ENCODE data around the gene NUP98.

The NUP98 gene

DNA sequence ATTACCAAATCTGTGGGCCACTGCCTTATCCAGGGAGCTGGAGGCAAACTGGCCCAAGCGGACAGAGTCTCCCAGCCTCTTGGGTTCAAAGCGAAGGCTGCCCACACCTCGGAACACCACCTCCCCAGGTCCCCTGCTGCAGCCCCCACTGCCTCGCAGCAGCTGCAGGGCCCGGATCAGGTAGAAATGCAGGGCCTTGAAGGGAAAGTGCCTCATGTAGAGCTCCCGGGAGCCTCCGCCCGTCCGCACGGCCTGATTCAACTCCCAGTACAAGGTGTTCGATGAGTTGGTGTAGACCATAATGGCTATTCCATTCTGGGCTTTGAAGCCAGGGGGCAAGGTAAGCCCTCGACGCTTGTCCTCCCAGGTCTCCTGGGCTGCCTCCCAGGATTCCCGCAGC lies 157.5 kb downstream of the NUP98 start:
- Histone ChIP-seq H3K4me3 (ENCODE audit: low read length in 2 of 2) (no peak overlapping the region), H3K36me3 (ENCODE audit: control insufficient read depth in 2 of 2, insufficient read depth in 2 of 2, low read length in 2 of 2) (no peaks in the 10 kb centered on the region), H3K27ac (ENCODE audit: low read length) (no peak overlapping the region), H3K4me1 (ENCODE audit: control insufficient read depth, insufficient read depth, low read length) (peaks cover 11% of the 10 kb centered on the region), H3K9ac (ENCODE audit: low read length in 2 of 2) (no peak overlapping the region), H3K9me3 (ENCODE audit: control insufficient read depth in 2 of 2, low read length in 2 of 2) (no peaks in the 10 kb centered on the region), H3K27me3 (ENCODE audit: control insufficient read depth in 1 of 2, insufficient read depth in 2 of 2, low read length in 2 of 2) (peaks cover 2% of the 10 kb centered on the region in 2 donors)

DNA sequence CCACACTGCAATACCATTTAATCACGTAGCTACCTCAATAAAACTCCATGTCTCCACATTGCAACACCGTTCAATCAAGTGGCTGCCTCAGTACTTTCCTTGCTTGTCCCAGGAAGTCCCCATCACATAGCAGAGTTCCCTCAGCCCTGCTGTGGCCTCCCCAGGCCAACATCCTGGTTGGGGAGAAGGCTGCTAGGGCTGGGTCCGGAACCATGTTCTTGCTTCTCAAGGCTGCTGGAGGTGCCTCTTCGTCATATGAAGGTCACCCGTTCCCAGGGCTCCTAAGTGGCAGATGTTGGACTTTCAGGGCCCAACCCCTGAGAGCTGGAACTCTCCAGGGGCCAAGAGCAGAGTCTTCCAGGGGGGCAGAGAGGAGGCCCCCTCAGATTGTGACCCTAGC lies 158.8 kb downstream of the NUP98 start:
- peaks cover 11% of the 10 kb centered on the region for H3K4me1 ChIP-seq (ENCODE audit: control insufficient read depth, insufficient read depth, low read length)
- H3K27ac ChIP-seq (ENCODE audit: low read length), result no peak overlapping the region
- H3K9me3 ChIP-seq (ENCODE audit: control insufficient read depth in 2 of 2, low read length in 2 of 2), result no peaks in the 10 kb centered on the region
- H3K4me3 ChIP-seq (ENCODE audit: low read length in 2 of 2), result no peak overlapping the region
- H3K9ac ChIP-seq (ENCODE audit: low read length in 2 of 2), result no peak overlapping the region
- H3K36me3 ChIP-seq (ENCODE audit: control insufficient read depth in 2 of 2, insufficient read depth in 2 of 2, low read length in 2 of 2), result no peaks in the 10 kb centered on the region
- H3K27me3 ChIP-seq (ENCODE audit: control insufficient read depth in 1 of 2, insufficient read depth in 2 of 2, low read length in 2 of 2), result peaks cover 0 to 2% of the 10 kb centered on the region in 2 donors

DNA sequence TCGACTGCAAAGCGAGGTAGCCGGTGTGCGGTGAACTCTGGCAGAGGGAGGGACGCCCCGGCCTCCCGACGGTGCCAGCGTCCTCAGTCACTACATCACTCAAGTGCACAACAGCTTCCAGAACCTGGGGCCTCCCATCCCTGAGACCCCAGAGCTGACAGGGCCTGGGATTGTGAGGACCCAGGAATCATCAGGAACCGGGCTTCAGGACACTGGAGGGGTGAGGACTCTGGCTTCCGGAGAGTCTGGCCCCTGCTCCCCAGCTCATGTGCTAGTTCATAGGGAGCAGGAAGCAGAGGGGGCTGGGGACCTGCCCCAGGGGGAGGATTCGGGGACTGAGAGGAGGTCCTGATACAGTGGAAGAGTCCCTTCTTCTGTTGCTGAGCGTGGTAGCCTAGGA lies 160.2 kb downstream of the NUP98 start:
- Histone ChIP-seq H3K9me3 (ENCODE audit: control insufficient read depth in 2 of 2, low read length in 2 of 2) (no peaks in the 10 kb centered on the region), H3K4me1 (ENCODE audit: control insufficient read depth, insufficient read depth, low read length) (peaks cover 3% of the 10 kb centered on the region), H3K36me3 (ENCODE audit: control insufficient read depth in 2 of 2, insufficient read depth in 2 of 2, low read length in 2 of 2) (no peaks in the 10 kb centered on the region), H3K9ac (ENCODE audit: low read length in 2 of 2) (no peak overlapping the region), H3K27ac (ENCODE audit: low read length) (no peak overlapping the region), H3K4me3 (ENCODE audit: low read length in 2 of 2) (no peak overlapping the region), H3K27me3 (ENCODE audit: control insufficient read depth in 1 of 2, insufficient read depth in 2 of 2, low read length in 2 of 2) (no peaks in the 10 kb centered on the region)

DNA sequence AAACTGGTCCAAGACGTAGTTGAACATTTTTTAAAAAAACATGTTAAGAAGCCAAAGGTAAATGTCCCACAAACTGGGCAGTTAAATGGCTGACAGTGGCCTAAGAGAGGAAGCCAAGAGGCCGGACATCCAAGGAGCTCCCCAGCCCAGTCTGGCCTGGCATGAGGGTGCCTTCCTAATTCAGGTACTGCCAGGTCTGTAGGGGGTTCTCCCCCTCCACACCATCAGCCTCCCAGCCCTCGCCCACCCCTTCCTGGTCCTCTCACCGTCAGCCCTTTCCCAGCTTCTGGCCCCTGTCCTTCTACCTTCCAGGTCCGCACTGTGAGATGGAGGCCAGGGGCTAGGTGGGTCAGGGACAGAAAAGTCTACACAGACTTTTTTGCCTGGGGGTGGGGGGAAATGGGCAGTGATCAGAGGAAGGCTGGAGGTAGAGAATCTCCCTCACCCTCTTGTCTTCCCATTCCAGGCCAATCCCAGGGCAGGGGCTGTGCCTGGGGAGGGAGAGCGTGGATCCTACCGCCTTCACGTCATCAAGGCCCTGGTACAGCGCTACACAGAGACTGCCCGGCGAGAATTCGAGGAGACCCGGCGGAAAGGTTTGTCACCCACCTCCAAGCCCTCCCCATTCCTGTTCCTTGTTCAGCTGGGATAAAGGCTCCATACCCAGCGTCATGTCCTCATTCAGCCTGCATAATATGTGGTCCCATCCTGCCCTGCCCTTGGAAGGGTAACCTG lies 161.5 kb downstream of the NUP98 start:
- Histone ChIP-seq H3K4me1 (ENCODE audit: control insufficient read depth, insufficient read depth, low read length) (no peaks in the 10 kb centered on the region), H3K36me3 (ENCODE audit: control insufficient read depth in 2 of 2, insufficient read depth in 2 of 2, low read length in 2 of 2) (no peaks in the 10 kb centered on the region), H3K9ac (ENCODE audit: low read length in 2 of 2) (no peak overlapping the region), H3K27me3 (ENCODE audit: control insufficient read depth in 1 of 2, insufficient read depth in 2 of 2, low read length in 2 of 2) (no peaks in the 10 kb centered on the region), H3K9me3 (ENCODE audit: control insufficient read depth in 2 of 2, low read length in 2 of 2) (no peaks in the 10 kb centered on the region), H3K4me3 (ENCODE audit: low read length in 2 of 2) (no peak overlapping the region), H3K27ac (ENCODE audit: low read length) (no peak overlapping the region)

DNA sequence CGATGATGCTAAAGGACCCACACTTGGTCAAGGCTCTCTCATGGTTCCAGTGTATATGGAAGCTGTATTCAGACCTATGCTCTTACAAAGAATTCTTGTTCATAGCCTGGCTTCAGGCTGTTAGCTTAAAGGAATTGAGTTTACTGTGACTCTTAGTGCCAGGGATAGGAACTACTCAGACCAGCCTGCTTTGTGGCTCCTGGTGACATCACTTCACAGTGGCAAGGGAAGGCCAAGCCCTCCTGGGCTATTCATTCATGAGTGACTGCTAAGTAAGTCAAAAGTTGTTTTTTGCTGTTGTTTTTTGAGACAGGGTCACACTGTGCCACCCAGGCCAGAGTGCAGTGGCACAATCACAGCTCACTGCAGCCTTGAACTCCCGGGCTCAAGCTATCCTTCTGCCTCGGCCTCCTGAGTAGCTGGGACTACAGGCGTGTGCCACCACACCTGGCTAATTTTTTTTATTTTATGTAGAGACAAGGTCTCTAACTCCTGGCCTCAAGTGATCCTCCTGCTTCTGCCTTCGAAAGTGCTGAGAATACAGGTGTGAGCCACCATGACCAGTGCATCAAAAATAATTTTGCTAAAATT lies 165.2 kb downstream of the NUP98 start:
- Histone ChIP-seq H3K36me3 (ENCODE audit: control insufficient read depth in 2 of 2, insufficient read depth in 2 of 2, low read length in 2 of 2) (no peaks in the 10 kb centered on the region), H3K4me3 (ENCODE audit: low read length in 2 of 2) (no peak overlapping the region), H3K9me3 (ENCODE audit: control insufficient read depth in 2 of 2, low read length in 2 of 2) (no peaks in the 10 kb centered on the region), H3K27me3 (ENCODE audit: control insufficient read depth in 1 of 2, insufficient read depth in 2 of 2, low read length in 2 of 2) (no peaks in the 10 kb centered on the region), H3K4me1 (ENCODE audit: control insufficient read depth, insufficient read depth, low read length) (no peaks in the 10 kb centered on the region), H3K27ac (ENCODE audit: low read length) (no peak overlapping the region), H3K9ac (ENCODE audit: low read length in 2 of 2) (no peak overlapping the region)

DNA sequence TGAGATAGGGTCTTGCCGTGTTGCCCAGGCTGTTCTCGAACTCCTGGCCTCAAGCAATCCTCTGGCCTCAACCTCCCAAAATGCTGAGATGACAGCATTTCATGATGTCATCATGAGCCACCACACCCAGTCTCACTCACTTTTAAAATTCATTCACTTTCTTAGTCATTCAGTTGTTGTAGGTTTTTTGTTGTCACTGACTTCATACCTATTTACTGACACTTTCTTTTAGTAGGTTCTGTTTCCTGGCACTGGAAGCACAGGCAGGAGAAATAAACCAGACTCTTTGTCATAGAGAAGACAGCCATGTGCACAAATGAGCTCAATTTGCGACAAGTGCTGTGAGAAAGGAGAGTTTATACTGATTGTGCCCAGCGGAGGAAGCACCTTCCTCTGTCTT lies 166.0 kb downstream of the NUP98 start:
- no peaks in the 10 kb centered on the region for H3K9me3 ChIP-seq (ENCODE audit: control insufficient read depth in 2 of 2, low read length in 2 of 2)
- no peaks in the 10 kb centered on the region for H3K27me3 ChIP-seq (ENCODE audit: control insufficient read depth in 1 of 2, insufficient read depth in 2 of 2, low read length in 2 of 2)
- no peak overlapping the region for H3K9ac ChIP-seq (ENCODE audit: low read length in 2 of 2)
- no peak overlapping the region for H3K27ac ChIP-seq (ENCODE audit: low read length)
- no peaks in the 10 kb centered on the region for H3K36me3 ChIP-seq (ENCODE audit: control insufficient read depth in 2 of 2, insufficient read depth in 2 of 2, low read length in 2 of 2)
- H3K4me1 ChIP-seq (ENCODE audit: control insufficient read depth, insufficient read depth, low read length), result no peaks in the 10 kb centered on the region
- H3K4me3 ChIP-seq (ENCODE audit: low read length in 2 of 2), result no peak overlapping the region

DNA sequence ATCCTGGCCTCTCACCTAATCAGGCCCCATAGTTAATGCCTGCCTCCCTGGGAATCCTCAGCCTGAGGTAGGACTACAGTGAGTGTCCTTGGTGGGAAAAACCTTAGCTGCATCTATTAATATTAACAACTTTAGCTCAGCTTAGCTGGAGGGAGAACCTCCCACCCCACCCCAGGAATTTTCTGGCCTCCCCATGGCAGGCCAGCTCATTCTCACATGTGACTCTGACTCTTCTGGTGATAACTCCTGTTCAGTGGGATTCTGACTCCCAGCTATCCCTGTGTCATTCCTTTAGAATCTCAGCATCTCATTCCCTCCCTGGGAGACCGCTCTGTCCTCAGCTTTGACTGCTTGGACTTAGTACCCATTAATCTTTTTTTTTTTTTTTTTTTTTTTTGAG lies 170.1 kb downstream of the NUP98 start:
- Histone ChIP-seq H3K4me3 (ENCODE audit: low read length in 2 of 2) (no peak overlapping the region), H3K9ac (ENCODE audit: low read length in 2 of 2) (no peak overlapping the region), H3K36me3 (ENCODE audit: control insufficient read depth in 2 of 2, insufficient read depth in 2 of 2, low read length in 2 of 2) (no peaks in the 10 kb centered on the region), H3K27ac (ENCODE audit: low read length) (no peak overlapping the region), H3K27me3 (ENCODE audit: control insufficient read depth in 1 of 2, insufficient read depth in 2 of 2, low read length in 2 of 2) (no peaks in the 10 kb centered on the region), H3K4me1 (ENCODE audit: control insufficient read depth, insufficient read depth, low read length) (no peaks in the 10 kb centered on the region), H3K9me3 (ENCODE audit: control insufficient read depth in 2 of 2, low read length in 2 of 2) (no peaks in the 10 kb centered on the region)

DNA sequence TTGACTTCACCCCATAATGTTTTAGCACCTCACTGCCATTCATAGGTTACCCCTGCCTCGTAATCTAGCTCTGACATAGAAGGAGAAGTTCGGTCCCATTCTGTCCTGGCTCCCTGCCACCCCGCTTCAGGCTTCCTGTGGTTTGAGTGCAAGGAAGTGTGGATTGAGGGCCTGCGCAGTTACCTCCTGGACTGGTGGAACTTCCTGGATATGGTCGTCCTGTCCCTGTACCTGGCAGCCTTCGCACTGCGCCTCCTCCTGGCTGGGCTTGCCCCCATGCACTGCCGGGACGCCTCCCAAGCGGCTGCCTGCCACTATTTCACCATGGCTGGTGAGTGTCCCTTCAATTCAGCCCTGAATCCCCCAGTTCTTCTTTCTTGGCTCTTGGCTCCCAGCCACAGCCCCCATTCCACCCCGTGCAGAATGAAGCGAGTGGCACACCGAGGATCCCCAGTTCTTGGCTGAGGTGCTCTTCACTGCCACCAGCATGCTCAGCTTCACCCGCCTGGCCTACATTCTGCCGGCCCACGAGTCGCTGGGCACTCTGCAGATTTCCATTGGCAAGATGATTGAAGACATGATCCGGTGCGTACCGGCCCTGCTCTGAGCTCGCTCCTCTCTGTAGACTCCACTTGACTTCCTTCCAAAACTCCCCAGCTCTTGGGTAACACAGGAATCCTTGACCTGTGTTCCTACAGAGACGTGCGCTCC lies 170.9 kb downstream of the NUP98 start:
- Histone ChIP-seq H3K4me3 (ENCODE audit: low read length in 2 of 2) (no peak overlapping the region), H3K9ac (ENCODE audit: low read length in 2 of 2) (no peak overlapping the region), H3K36me3 (ENCODE audit: control insufficient read depth in 2 of 2, insufficient read depth in 2 of 2, low read length in 2 of 2) (no peaks in the 10 kb centered on the region), H3K27me3 (ENCODE audit: control insufficient read depth in 1 of 2, insufficient read depth in 2 of 2, low read length in 2 of 2) (no peaks in the 10 kb centered on the region), H3K4me1 (ENCODE audit: control insufficient read depth, insufficient read depth, low read length) (no peaks in the 10 kb centered on the region), H3K27ac (ENCODE audit: low read length) (no peak overlapping the region), H3K9me3 (ENCODE audit: control insufficient read depth in 2 of 2, low read length in 2 of 2) (no peaks in the 10 kb centered on the region)
